Measurements from ENCODE around the gene GALNT12. TPM values are rescaled to one million over a fixed set of nuclear protein-coding genes. Genes with fewer than 3 reads are reported as not detected.

Gene GALNT12
- polyA plus RNA-seq, 1 donor (not counting 4 experiments of a cell fraction or from before 2014, with no cell fraction given), result 1.8 TPM

- Histone ChIP-seq H3K79me2 (ENCODE audit: control insufficient read depth, insufficient read depth, low read length) (no peaks in the 10 kb centered on the region), H3K4me3 (ENCODE audit: control insufficient read depth in 2 of 3, extremely low read depth in 1 of 3, insufficient read depth in 2 of 3, low read depth in 1 of 3, low read length in 3 of 3) (no peak overlapping the region), H3K36me3 (ENCODE audit: control insufficient read depth in 2 of 2, extremely low read depth in 1 of 2, insufficient read depth in 2 of 2, low read length in 2 of 2) (peaks cover 16 to 17% of the 10 kb centered on the region in 2 experiments), H3K9me3 (ENCODE audit: control insufficient read depth, low read depth, low read length) (no peaks in the 10 kb centered on the region), H4K20me1 (ENCODE audit: control insufficient read depth, extremely low read depth, insufficient read depth, low read length) (no peaks in the 10 kb centered on the region), H3K9ac (ENCODE audit: control insufficient read depth, extremely low read depth, insufficient read depth, low read length) (no peak overlapping the region), H3K27ac (ENCODE audit: control insufficient read depth, insufficient read depth, low read length) (no peak overlapping the region), H3K4me1 (ENCODE audit: control insufficient read depth, extremely low read depth, insufficient read depth, low read length) (no peaks in the 10 kb centered on the region), H3K4me2 (ENCODE audit: control insufficient read depth, extremely low read depth, insufficient read depth, low read depth, low read length) (no peak overlapping the region), H3K27me3 (ENCODE audit: control insufficient read depth, extremely low read depth, insufficient read depth, low read length) (no peaks in the 10 kb centered on the region), H3K9me1 (ENCODE audit: control insufficient read depth, extremely low read depth, insufficient read depth, low read length) (no peaks in the 10 kb centered on the region), H2AFZ (ENCODE audit: control insufficient read depth, low read length) (no peak overlapping the region)
- FAIRE-seq (no peak), DNase-seq (ENCODE audit: low read depth, low spot score) (no peak)
- dilution Hi-C loops (cut with MboI; ENCODE audit: extremely low pct_ligation_motif_present, low sequenced_read_pairs), result no loop called here
- TF ChIP-seq CTCF (optimal IDR thresholded peaks at IDR 0.05 in 1 of 3, IDR thresholded peaks at IDR 0.05 in 1 of 3, conservative IDR thresholded peaks at IDR 0.05 in 1 of 3; ENCODE audit: extremely low read depth in 1 of 3, insufficient read depth in 2 of 3, low read length in 3 of 3) (no peak), EZH2 (IDR thresholded peaks at IDR 0.05; ENCODE audit: low read length) (no peak)
Measured at GRCh38 chr9:98772364-98773155, 34.9 kb upstream of the GALNT12 start.

- Histone ChIP-seq H3K9me3 (ENCODE audit: control insufficient read depth, low read depth, low read length) (no peaks in the 10 kb centered on the region), H3K27me3 (ENCODE audit: control insufficient read depth, extremely low read depth, insufficient read depth, low read length) (no peaks in the 10 kb centered on the region), H3K27ac (ENCODE audit: control insufficient read depth, insufficient read depth, low read length) (no peak overlapping the region), H3K4me1 (ENCODE audit: control insufficient read depth, extremely low read depth, insufficient read depth, low read length) (no peaks in the 10 kb centered on the region), H3K4me3 (ENCODE audit: control insufficient read depth in 2 of 3, extremely low read depth in 1 of 3, insufficient read depth in 2 of 3, low read depth in 1 of 3, low read length in 3 of 3) (no peak overlapping the region), H4K20me1 (ENCODE audit: control insufficient read depth, extremely low read depth, insufficient read depth, low read length) (no peaks in the 10 kb centered on the region), H3K79me2 (ENCODE audit: control insufficient read depth, insufficient read depth, low read length) (no peaks in the 10 kb centered on the region), H2AFZ (ENCODE audit: control insufficient read depth, low read length) (no peak overlapping the region), H3K4me2 (ENCODE audit: control insufficient read depth, extremely low read depth, insufficient read depth, low read depth, low read length) (no peak overlapping the region), H3K9me1 (ENCODE audit: control insufficient read depth, extremely low read depth, insufficient read depth, low read length) (no peaks in the 10 kb centered on the region), H3K36me3 (ENCODE audit: control insufficient read depth in 2 of 2, extremely low read depth in 1 of 2, insufficient read depth in 2 of 2, low read length in 2 of 2) (peaks cover 16% of the 10 kb centered on the region in 2 experiments), H3K9ac (ENCODE audit: control insufficient read depth, extremely low read depth, insufficient read depth, low read length) (no peak overlapping the region)
- TF ChIP-seq CTCF (optimal IDR thresholded peaks at IDR 0.05 in 1 of 3, IDR thresholded peaks at IDR 0.05 in 1 of 3, conservative IDR thresholded peaks at IDR 0.05 in 1 of 3; ENCODE audit: extremely low read depth in 1 of 3, insufficient read depth in 2 of 3, low read length in 3 of 3) (no peak), EZH2 (IDR thresholded peaks at IDR 0.05; ENCODE audit: low read length) (no peak)
- dilution Hi-C loops (cut with MboI; ENCODE audit: extremely low pct_ligation_motif_present, low sequenced_read_pairs), result no loop called here
- DNase-seq (ENCODE audit: low read depth, low spot score), result no peak
- no peak for FAIRE-seq
Measured at GRCh38 chr9:98773721-98774120, 33.7 kb upstream of the GALNT12 start.
